RWPE1 (cell line): ENCODE data around the gene CHST11.
A peak's percentile ranks its signal among the peaks of the same experiment; 100 is the strongest.

Experiments
- CTCF ChIA-PET: fragments of 350-600 bp; sonication (Branson Sonifier 250); formaldehyde crosslinking; extraction: SDS; loops from one replicate; lab custom pipeline; 2021; lab: Yijun Ruan, JAX
- POLR2A ChIA-PET: fragments of 400-600 bp; formaldehyde crosslinking; extraction: SDS; loops from one replicate; lab custom pipeline; 2020; ENCODE audit warnings: antibody characterized with exemption; ENCODE audit not compliant: low non-redundant PET; lab: Yijun Ruan, JAX
- DNase-seq: peaks from one replicate; pipeline ENCODE4 v3.0.0; 2012; ENCODE audit warnings: low spot score
- H3K27ac ChIP-seq: fragments of 450-650 bp; 2 replicates; pipeline ENCODE4 v1.5.1; 2017
- TF ChIP-seq, protein P1 (sequence below): fragments of 450-650 bp; conservative IDR thresholded peaks from 2 replicates; pipeline ENCODE4 v1.5.1; 2017; ENCODE audit warnings: low read depth, mild to moderate bottlenecking

The CHST11 gene

DNA sequence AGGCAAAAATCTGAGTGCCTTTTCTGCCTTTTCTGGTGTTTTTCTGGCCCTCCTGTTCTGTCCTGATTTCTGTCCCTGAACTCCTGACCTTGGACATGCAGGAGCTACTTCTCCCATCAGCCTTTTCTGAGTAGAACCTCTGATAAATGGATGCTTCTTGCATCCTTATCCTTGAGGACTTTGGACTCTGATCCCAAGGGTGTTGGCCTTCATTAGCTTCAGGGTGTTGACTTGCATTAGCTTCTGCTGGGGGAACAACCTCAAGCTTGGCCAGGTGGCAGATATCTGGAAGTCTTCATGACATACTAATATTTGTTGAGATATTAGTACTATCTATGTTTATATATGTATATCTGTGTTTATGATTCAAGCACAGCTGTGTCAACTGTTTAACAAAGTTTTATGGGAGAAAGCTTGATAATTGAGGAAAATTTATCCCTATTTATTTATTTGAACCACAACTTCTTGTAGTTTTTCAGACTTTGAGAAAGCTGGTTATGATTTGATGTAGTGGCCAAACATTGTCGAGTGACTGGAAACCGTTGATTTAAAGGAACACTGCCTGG, 124.3 kb downstream of the CHST11 start:
- no peak overlapping the region for H3K27ac ChIP-seq
- DNase-seq: no peak
- TF ChIP-seq, protein P1, sequence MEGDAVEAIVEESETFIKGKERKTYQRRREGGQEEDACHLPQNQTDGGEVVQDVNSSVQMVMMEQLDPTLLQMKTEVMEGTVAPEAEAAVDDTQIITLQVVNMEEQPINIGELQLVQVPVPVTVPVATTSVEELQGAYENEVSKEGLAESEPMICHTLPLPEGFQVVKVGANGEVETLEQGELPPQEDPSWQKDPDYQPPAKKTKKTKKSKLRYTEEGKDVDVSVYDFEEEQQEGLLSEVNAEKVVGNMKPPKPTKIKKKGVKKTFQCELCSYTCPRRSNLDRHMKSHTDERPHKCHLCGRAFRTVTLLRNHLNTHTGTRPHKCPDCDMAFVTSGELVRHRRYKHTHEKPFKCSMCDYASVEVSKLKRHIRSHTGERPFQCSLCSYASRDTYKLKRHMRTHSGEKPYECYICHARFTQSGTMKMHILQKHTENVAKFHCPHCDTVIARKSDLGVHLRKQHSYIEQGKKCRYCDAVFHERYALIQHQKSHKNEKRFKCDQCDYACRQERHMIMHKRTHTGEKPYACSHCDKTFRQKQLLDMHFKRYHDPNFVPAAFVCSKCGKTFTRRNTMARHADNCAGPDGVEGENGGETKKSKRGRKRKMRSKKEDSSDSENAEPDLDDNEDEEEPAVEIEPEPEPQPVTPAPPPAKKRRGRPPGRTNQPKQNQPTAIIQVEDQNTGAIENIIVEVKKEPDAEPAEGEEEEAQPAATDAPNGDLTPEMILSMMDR: no peak
- ChIA-PET CTCF (interaction anchor here (0.6 to 0.7 kb wide), 2 partner anchors 165 to 199 kb away, joined by 3 to 7 read pairs; no protein-coding TSS in a partner anchor), POLR2A (no interaction called here)

DNA sequence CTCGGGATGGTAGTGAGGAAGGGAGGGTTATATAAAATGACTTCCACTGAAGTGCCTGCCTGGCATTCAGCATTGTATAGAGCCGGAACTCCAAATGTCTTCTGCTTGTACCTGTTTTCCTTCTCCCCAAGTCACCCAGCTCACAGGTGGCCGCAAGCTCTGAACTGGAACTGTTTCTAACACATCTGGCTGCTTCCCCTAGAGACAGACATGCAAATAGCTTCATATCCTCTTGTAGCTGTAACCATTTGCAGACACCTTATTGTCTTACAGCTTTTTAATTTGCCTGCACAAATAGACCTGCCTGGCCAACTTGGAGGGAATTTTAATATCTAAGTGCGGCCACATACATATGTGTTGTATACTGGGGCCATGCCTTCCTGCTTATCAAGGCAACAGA, 126.0 kb downstream of the CHST11 start:
- ChIA-PET CTCF (no interaction called here), POLR2A (no interaction called here)
- no peak for DNase-seq
- TF ChIP-seq, protein P1: no peak
- H3K27ac ChIP-seq: no peak overlapping the region

DNA sequence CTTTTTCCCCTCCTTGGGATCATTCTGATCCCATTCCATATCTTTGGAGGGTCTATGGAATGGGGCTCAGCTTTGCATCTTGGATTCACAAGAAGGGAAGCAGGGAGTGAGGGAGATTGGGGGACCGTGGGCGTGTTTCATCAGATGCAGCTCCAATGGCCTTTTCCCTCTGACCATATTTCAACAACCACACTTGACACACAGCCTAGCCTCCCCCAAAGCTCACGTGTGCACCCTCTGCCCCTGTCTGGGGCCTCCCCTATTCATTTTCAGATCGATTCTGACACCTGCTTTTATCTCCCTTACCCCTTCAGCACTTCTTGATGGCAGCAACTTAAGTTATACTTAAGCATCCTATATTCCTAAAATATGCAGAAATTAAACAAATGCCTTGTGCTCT, 126.6 kb downstream of the CHST11 start:
- ChIA-PET POLR2A (no interaction called here), CTCF (interaction anchor here (0.7 kb wide), 1 partner anchor 60 kb away, joined by 3 read pairs; no protein-coding TSS in a partner anchor)
- DNase-seq: no peak
- no peak overlapping the region for H3K27ac ChIP-seq
- TF ChIP-seq, protein P1: no peak

DNA sequence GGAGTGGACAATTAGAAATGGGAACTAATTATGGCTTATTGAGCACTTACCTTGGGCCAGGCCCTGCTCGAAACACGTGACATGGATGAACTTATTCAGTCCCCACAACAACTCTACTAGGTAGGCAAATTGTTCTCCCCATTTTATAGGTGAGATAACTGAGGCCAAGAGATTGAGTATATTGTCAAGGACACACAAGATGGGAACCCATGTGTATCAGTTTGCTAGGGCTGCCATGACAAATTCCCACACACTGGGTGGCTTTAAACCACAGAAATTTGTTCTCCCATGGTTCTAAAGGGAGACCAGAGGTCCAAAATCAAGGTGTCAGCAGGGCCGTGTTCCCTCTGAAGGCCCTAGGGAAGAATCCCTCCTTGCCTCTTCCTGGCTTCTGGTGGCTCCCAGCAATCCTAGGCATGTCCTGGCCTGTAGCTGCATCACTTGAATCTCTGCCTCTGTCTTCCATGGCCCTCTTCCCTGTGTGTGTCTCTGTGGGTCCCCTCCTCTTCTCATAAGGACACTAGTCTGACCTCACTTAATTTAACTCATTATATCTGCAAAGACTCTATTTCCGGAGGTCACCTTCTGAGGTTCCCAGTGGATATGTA, 128.8 kb downstream of the CHST11 start:
- ChIA-PET POLR2A (no interaction called here), CTCF (no interaction called here)
- TF ChIP-seq, protein P1: no peak
- no peak for DNase-seq
- peak overlapping the region; percentile 68 for H3K27ac ChIP-seq

DNA sequence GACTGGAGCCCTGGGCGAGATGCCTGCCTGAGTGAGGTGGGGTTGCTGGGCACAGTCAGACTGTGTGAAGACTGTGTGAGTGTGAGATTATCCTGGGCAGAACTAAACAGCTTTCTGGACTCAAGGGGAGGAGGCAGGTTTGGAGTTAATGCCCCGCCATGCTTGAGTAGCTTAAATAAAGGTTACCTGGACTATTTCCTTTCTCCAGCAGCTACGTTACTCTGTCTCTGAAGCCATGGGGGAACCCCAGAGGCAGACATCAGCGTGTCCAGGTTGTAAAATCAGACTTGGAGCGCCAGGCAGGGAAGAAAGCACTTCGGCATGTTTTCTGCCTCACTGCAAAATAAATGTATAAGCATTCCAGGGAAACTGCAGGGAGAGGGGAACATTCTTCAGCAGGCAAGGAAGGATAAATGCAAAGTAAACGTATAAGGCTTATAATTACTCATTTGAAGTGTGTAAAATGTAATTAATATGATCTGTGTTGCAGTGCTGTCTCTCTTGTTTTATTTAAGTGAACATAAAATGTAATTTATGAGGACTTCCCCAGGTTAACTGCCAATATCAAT, 129.7 kb downstream of the CHST11 start:
- peak overlapping the region; percentile 68 for H3K27ac ChIP-seq
- TF ChIP-seq, protein P1: no peak
- POLR2A ChIA-PET: no interaction called here
- no peak for DNase-seq
- CTCF ChIA-PET: no interaction called here

DNA sequence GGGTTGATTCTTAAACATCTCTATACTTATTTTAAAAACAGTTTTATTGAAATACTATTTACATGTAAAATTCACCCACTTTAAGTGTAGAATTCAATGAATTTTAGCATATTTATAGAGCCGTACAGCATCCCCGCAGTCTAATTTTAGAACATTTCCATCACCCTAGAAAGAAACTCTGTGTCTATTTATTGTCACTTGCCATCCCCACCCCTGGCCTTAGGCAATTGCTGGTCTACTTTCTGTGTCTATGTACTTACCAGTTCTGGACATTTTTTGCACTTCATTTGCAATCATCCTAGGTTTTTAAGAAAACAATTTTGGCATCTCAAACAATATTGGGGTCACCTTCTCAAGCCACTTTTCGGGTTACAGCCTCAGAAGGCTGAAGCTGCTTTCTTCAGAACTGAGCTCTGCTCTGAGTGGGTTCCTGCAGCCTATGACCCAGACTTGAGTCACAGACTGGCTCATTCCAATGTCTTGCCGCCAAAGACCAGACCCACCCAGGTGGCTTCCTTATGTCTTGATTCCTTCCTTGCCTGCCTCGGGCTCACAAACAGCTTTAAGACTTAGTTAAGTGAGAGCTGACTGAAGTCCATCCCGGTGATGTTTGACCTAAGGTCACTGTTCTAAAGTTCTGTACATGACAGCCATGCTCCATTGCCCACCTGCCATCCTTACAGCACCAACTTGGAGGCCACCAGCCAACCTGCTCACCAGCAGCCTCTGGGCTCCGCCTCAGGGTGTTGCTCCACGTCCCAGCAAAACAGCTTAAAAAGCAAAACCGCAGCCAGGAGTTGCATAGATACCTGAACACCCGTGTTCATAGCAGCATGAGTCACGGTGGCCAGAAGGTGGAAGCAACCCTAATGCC, 131.5 kb downstream of the CHST11 start:
- peak overlapping the region; percentile 93 for H3K27ac ChIP-seq
- ChIA-PET POLR2A (no interaction called here), CTCF (interaction anchor here (0.6 kb wide), 2 partner anchors 126 to 130 kb away, joined by 3 read pairs; no protein-coding TSS in a partner anchor)
- DNase-seq: peak; percentile 79
- TF ChIP-seq, protein P1: no peak
